Measurements from ENCODE around the gene CSPG4.
"Not testable (repeated sequence)": the region's sequence is repeated elsewhere in the genome, so short reads cannot be mapped to it uniquely, and the experiment has no call there.

DNA sequence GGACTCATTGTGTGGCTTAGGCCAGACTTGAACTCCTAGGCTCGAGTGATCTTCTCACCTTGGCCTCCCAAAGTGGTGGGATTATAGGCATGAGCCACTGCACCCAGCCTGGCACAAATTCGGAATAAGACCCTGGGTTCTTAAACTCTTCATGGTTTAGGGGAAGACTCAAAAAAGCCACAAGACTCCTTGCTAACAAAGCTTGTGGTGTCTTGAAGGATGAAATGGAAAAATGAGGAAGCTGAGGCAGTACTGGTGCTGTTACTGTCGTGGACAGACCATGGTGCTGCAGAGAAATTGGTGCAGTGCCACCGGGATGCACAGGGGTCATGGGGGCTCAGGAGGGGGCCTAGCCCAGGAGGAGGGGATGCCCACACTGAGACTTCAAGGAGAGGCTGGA lies 20.3 kb downstream of the CSPG4 start:
- TF ChIP-seq, protein P1, sequence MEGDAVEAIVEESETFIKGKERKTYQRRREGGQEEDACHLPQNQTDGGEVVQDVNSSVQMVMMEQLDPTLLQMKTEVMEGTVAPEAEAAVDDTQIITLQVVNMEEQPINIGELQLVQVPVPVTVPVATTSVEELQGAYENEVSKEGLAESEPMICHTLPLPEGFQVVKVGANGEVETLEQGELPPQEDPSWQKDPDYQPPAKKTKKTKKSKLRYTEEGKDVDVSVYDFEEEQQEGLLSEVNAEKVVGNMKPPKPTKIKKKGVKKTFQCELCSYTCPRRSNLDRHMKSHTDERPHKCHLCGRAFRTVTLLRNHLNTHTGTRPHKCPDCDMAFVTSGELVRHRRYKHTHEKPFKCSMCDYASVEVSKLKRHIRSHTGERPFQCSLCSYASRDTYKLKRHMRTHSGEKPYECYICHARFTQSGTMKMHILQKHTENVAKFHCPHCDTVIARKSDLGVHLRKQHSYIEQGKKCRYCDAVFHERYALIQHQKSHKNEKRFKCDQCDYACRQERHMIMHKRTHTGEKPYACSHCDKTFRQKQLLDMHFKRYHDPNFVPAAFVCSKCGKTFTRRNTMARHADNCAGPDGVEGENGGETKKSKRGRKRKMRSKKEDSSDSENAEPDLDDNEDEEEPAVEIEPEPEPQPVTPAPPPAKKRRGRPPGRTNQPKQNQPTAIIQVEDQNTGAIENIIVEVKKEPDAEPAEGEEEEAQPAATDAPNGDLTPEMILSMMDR (IDR thresholded peaks at IDR 0.05; ENCODE audit: borderline replicate concordance, extremely low read depth, low read length, poor library complexity, severe bottlenecking) = not testable (repeated sequence)
- not testable (repeated sequence) for TF ChIP-seq EZH2 (IDR thresholded peaks at IDR 0.05; ENCODE audit: borderline replicate concordance, low read depth, low read length, severe bottlenecking)

Data from DND-41 (cell line).